ENCODE results near the gene VPS51. TPM values are rescaled to one million over a fixed set of nuclear protein-coding genes. Genes with fewer than 3 reads are reported as not detected.

VPS51 gene
- total RNA-seq, 4 donors from 2014 or later = 206 to 515 (median 266) TPM

DNA sequence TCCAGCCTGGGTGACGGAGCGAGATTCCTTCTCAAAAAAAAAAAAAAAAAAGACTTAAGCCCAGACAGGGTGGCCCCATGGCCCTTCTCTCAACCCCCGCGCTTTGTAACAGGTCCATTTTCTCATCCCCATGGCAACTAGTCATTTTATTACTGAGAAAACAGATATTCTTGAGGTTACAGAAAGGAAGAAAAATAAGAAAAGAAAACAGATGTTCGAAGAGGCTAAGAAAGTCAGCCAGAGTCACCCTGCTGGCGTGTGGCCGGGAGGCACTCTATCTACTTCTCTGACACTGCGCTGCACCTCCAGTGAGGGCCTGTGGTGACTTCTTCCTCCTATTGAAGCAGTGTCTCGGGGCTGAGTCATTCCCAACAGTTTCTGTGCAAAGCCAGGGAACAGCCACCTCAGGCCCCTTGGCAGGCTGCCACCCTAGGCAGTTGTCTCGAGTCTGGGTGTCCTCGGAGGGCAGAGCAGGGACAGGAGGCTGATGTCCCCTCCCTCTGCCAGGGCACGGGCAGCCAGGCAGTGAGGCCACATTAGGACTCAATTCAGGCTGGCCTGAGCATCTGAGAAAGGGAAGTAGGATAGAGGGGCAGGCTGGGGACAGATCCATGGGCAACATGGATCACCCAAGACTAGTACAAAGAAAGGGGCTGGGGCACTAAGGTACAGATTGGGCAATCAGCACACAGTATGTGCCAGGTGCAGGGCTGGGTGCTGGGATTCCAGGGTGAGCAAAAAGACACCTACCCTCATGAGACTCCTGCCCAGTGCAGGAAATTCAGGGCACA is 54.7 kb downstream of the VPS51 start:
- intact Hi-C loops (cut with DNase I; ENCODE audit: low total_unique reads) = loop anchor here (1.0 kb wide), 1 partner anchor 15 kb away; no protein-coding TSS in a partner anchor
- DNase-seq (peak; percentile 94 to 99), ATAC-seq (peak; percentile 95 to 98)
- Histone ChIP-seq H3K27ac (peak overlapping the region; percentile 86 to 91 (median 88)), H3K27me3 (no peaks in the 10 kb centered on the region), H3K36me3 (no peaks in the 10 kb centered on the region), H3K4me1 (peaks cover 13 to 21% of the 10 kb centered on the region in 2 donors), H3K9me3 (no peaks in the 10 kb centered on the region), H3K4me3 (no peak overlapping the region)
- in situ Hi-C loops (cut with MboI; ENCODE audit: low sequenced_read_pairs in 4 of 4) = no loop called here
- TF ChIP-seq POLR2A (IDR thresholded peaks at IDR 0.05) = peak in 1 of 2 donors; percentile 35
- peak in 1 of 5 experiments; percentile 2 for TF ChIP-seq CTCF (IDR thresholded peaks at IDR 0.05 in 4 of 5, conservative IDR thresholded peaks at IDR 0.05 in 1 of 5)

DNA sequence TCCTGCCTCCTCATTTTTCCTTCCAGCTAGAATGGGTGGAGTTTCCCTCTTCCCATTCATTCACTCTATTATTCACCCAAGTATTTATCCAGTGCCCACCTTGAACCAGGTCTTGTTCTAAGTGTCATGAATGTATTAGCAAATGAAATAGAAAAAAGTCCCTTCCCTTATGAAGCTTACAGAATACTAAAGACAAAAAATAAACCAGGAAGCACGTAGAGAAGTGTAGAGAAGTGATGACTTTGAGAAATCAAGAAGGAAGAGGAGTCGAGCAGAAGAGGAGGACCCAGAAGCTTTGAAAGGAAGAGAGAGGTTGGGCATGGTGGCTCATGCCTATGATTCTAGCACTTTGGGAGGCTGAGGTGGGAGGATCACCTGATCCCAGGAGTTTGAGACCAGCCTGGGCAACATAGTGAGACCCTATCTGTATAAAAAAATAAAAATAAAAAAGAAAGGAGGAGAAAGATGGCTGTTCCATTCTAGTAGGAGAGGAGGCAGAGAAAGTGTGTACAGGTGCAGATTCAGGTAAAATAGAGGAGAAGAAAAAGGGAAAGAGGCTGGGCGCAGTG is 55.4 kb downstream of the VPS51 start:
- peak in 1 of 2 donors; percentile 8 for DNase-seq
- intact Hi-C loops (cut with DNase I; ENCODE audit: low total_unique reads) (no loop called here), in situ Hi-C loops (cut with MboI; ENCODE audit: low sequenced_read_pairs in 4 of 4) (no loop called here)
- Histone ChIP-seq H3K4me1 (peaks cover 13 to 21% of the 10 kb centered on the region in 2 donors), H3K36me3 (no peaks in the 10 kb centered on the region), H3K27ac (peak overlapping the region; percentile 86 to 91 (median 88)), H3K27me3 (no peaks in the 10 kb centered on the region), H3K9me3 (no peaks in the 10 kb centered on the region), H3K4me3 (no peak overlapping the region)
- no peak for ATAC-seq
- TF ChIP-seq CTCF (IDR thresholded peaks at IDR 0.05 in 4 of 5, conservative IDR thresholded peaks at IDR 0.05 in 1 of 5) = no peak
- no peak for TF ChIP-seq POLR2A (IDR thresholded peaks at IDR 0.05)

DNA sequence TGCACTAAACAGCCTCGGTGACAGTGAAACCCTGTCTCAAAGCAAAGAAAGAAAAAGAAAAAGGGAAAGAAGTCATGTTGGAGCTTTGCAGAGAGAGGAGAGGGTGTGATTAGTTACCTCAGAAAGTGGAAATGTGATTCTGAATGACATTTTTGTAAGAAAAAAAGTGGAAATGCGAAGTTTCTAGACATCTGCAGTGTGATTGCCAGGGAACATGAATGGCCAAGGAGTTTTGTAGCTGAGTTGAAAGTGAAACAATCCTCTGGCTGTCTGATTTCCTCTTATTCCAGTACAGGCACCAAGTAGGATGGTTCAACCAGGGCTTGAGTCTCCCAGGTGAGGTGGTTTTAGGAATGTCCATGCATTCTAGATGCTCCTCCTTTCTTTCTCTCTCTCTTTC is 56.1 kb downstream of the VPS51 start:
- ATAC-seq = no peak
- intact Hi-C loops (cut with DNase I; ENCODE audit: low total_unique reads) (no loop called here), in situ Hi-C loops (cut with MboI; ENCODE audit: low sequenced_read_pairs in 4 of 4) (no loop called here)
- Histone ChIP-seq H3K27ac (peak overlapping the region in 3 of 4 donors; percentile 87 to 91 (median 89)), H3K4me1 (peaks cover 13 to 21% of the 10 kb centered on the region in 2 donors), H3K9me3 (no peaks in the 10 kb centered on the region), H3K4me3 (no peak overlapping the region), H3K36me3 (no peaks in the 10 kb centered on the region), H3K27me3 (no peaks in the 10 kb centered on the region)
- TF ChIP-seq CTCF (IDR thresholded peaks at IDR 0.05 in 4 of 5, conservative IDR thresholded peaks at IDR 0.05 in 1 of 5) = no peak
- TF ChIP-seq POLR2A (IDR thresholded peaks at IDR 0.05) = no peak
- peak in 1 of 2 donors; percentile 5 for DNase-seq

- H3K9me3 ChIP-seq = no peaks in the 10 kb centered on the region
- in situ Hi-C loops (cut with MboI; ENCODE audit: low sequenced_read_pairs in 4 of 4) = no loop called here
Observed at GRCh38 chr11:65156256-65156655, 60.2 kb downstream of the VPS51 start.

More at GRCh38 chr11:65156256-65156655, 60.2 kb downstream of the VPS51 start:
- no peak for ATAC-seq
- Histone ChIP-seq H3K4me1 (peaks cover 1 to 3% of the 10 kb centered on the region in 2 donors), H3K27ac (no peak overlapping the region), H3K36me3 (no peaks in the 10 kb centered on the region), H3K27me3 (no peaks in the 10 kb centered on the region), H3K4me3 (no peak overlapping the region)
- intact Hi-C loops (cut with DNase I; ENCODE audit: low total_unique reads) = no loop called here
- no peak for DNase-seq
- TF ChIP-seq POLR2A (IDR thresholded peaks at IDR 0.05) (no peak), CTCF (IDR thresholded peaks at IDR 0.05 in 4 of 5, conservative IDR thresholded peaks at IDR 0.05 in 1 of 5) (no peak)

Data from gastrocnemius medialis (tissue), 4 donors.